Prostate gland (tissue), 2 donors: ENCODE measurements around the gene LYSMD4. TPM values are rescaled to one million over a fixed set of nuclear protein-coding genes. Genes with fewer than 3 reads are reported as not detected.

ENCODE experiments used
- DNase-seq: peaks from one replicate; pipeline ENCODE4 v3.0.0-alpha.2; 2019; ENCODE audit warnings: low spot score
- H3K27ac ChIP-seq, 2 donors: fragments of 200-600 bp; sonication (generic); 2 replicates each; pipeline ENCODE4 v1.5.1; 2017 to 2019
- H3K27me3 ChIP-seq: fragments of 200-600 bp; sonication (generic); replicated peaks from 2 replicates; pipeline ENCODE4 v1.5.1; 2019; ENCODE audit not compliant: insufficient read depth
- H3K36me3 ChIP-seq, 2 donors: fragments of 200-600 bp; sonication (generic); 1 replicate in 1 of 2; 2 replicates in 1 of 2; pipeline versions ENCODE4 v1.5.1 to v1.8.1; 2017 to 2019
- H3K4me1 ChIP-seq: fragments of 200-600 bp; sonication (generic); replicated peaks from 2 replicates; pipeline ENCODE4 v1.5.1; 2019
- H3K4me3 ChIP-seq, 2 donors: fragments of 200-600 bp; sonication (generic); 2 replicates each; pipeline ENCODE4 v1.5.1; 2017 to 2019
- H3K9me3 ChIP-seq: fragments of 200-600 bp; sonication (generic); 2 replicates; pipeline ENCODE4 v1.5.1; 2017
- CTCF ChIP-seq, 4 experiments: fragments of 200-600 bp in 2 of 4; fragments of 450-650 bp in 2 of 4; sonication (generic) in 2 of 4; IDR thresholded peaks; 1 replicate in 3 of 4; 2 replicates in 1 of 4; pipeline ENCODE4 v1.5.1; 2016 to 2019; ENCODE audit warnings: antibody characterized with exemption in 4 of 4, mild to moderate bottlenecking in 2 of 4, moderate library complexity in 2 of 4
- POLR2A ChIP-seq: fragments of 450-650 bp; IDR thresholded peaks from one replicate; pipeline ENCODE4 v1.6.1; 2016; ENCODE audit warnings: antibody characterized with exemption, mild to moderate bottlenecking
- POLR2AphosphoS5 ChIP-seq: sonication (generic); formaldehyde crosslinking; IDR thresholded peaks from one replicate; pipeline ENCODE4 v1.6.1; 2017; ENCODE audit warnings: antibody characterized with exemption
- WGBS: methylation state at CpG from one replicate; pipeline ENCODE4 v1.1.5; 2018; 5-methylcytosine and 5-hydroxymethylcytosine counted together
- intact Hi-C: fragments of 100-400 bp; cut with DNase I; formaldehyde crosslinking; loops from one replicate; pipeline ENCODE4 v1.14.2; 2022
- total RNA-seq, 2 donors: library from RNA; depleted of rRNA; stranded (reverse); fragments of >200 nt; gene quantifications; one replicate each; pipeline ENCODE4 v1.1.0, GENCODE V29; 2016

The LYSMD4 gene
- total RNA-seq, 2 donors from 2014 or later = 2.7 to 21.1 TPM

GRCh38 chr15:99709243-99709986, 23.8 kb downstream of the LYSMD4 start:
- no peak for TF ChIP-seq POLR2A
- no peak for TF ChIP-seq CTCF (IDR thresholded peaks at IDR 0.05)
- TF ChIP-seq POLR2AphosphoS5 = no peak
- intact Hi-C loops = loop anchor here (10.0 kb wide), 2 partner anchors 305 to 605 kb away; partner anchors contain the start of gene SYNM
- H3K4me1 ChIP-seq = no peaks in the 10 kb centered on the region
- no peak overlapping the region for H3K27ac ChIP-seq
- no peaks in the 10 kb centered on the region for H3K27me3 ChIP-seq
- no peaks in the 10 kb centered on the region for H3K36me3 ChIP-seq
- no peak overlapping the region for H3K4me3 ChIP-seq
- no peaks in the 10 kb centered on the region for H3K9me3 ChIP-seq
- no peak for DNase-seq
- 78% methylated on average over 16 of the region's 16 CpGs for WGBS

GRCh38 chr15:99708563-99708962, 24.7 kb downstream of the LYSMD4 start:
- WGBS = 31% methylated on average over 7 of the region's 7 CpGs
- intact Hi-C loops = loop anchor here (10.0 kb wide), 2 partner anchors 304 to 604 kb away; partner anchors contain the start of gene SYNM
- Histone ChIP-seq H3K36me3 (no peaks in the 10 kb centered on the region), H3K27ac (peak overlapping the region in 1 of 2 donors; percentile 12), H3K27me3 (no peaks in the 10 kb centered on the region), H3K4me1 (no peaks in the 10 kb centered on the region), H3K4me3 (no peak overlapping the region), H3K9me3 (no peaks in the 10 kb centered on the region)
- TF ChIP-seq POLR2A (no peak), POLR2AphosphoS5 (peak; percentile 32), CTCF (IDR thresholded peaks at IDR 0.05) (peak in 1 of 4 experiments; percentile 2)
- DNase-seq = peak; percentile 47

- WGBS = 39% methylated on average over 11 of the region's 11 CpGs
- H3K4me1 ChIP-seq = no peaks in the 10 kb centered on the region
- intact Hi-C loops = loop anchor here (10.0 kb wide), 2 partner anchors 303 to 603 kb away; partner anchors contain the start of gene SYNM
- H3K27me3 ChIP-seq = no peaks in the 10 kb centered on the region
- DNase-seq = no peak
- H3K36me3 ChIP-seq = no peaks in the 10 kb centered on the region
- no peak overlapping the region for H3K4me3 ChIP-seq
- H3K9me3 ChIP-seq = no peaks in the 10 kb centered on the region
- no peak for TF ChIP-seq POLR2AphosphoS5
- no peak for TF ChIP-seq POLR2A
- no peak for TF ChIP-seq CTCF (IDR thresholded peaks at IDR 0.05)
- H3K27ac ChIP-seq = peak overlapping the region in 1 of 2 donors; percentile 22
Measured at GRCh38 chr15:99707473-99708270, 25.6 kb downstream of the LYSMD4 start.

- Histone ChIP-seq H3K4me1 (no peaks in the 10 kb centered on the region), H3K9me3 (no peaks in the 10 kb centered on the region), H3K27ac (peak overlapping the region in 1 of 2 donors; percentile 22), H3K36me3 (no peaks in the 10 kb centered on the region), H3K27me3 (no peaks in the 10 kb centered on the region), H3K4me3 (no peak overlapping the region)
- no peak for DNase-seq
- 86% methylated on average over 10 of the region's 10 CpGs for WGBS
- TF ChIP-seq POLR2AphosphoS5 (no peak), CTCF (IDR thresholded peaks at IDR 0.05) (no peak), POLR2A (no peak)
- intact Hi-C loops = loop anchor here (10.0 kb wide), 2 partner anchors 302 to 602 kb away; partner anchors contain the start of gene SYNM
Measured at GRCh38 chr15:99706557-99707303, 26.5 kb downstream of the LYSMD4 start.
